H9 (cell line): ENCODE results near the gene ADI1. TPM values are rescaled to one million over a fixed set of nuclear protein-coding genes. Genes with fewer than 3 reads are reported as not detected.

Source experiments
- DNase-seq: peaks from one replicate; pipeline ENCODE4 v3.0.0-alpha.2; 2017
- H2AFZ ChIP-seq: one replicate; pipeline ENCODE4 v1.6.1; 2013; ENCODE audit warnings: mild to moderate bottlenecking, low read length, control low read depth, moderate library complexity
- H2AK5ac ChIP-seq: 2 replicates; pipeline ENCODE4 v1.6.1; 2013; ENCODE audit warnings: low read length, control low read depth, mixed read lengths; ENCODE audit not compliant: insufficient read length
- H2BK120ac ChIP-seq: one replicate; pipeline ENCODE4 v1.6.1; 2013; ENCODE audit warnings: low read depth, mild to moderate bottlenecking, low read length, control low read depth, inconsistent platforms; ENCODE audit not compliant: poor library complexity, severe bottlenecking
- H2BK12ac ChIP-seq: 2 replicates; pipeline ENCODE4 v1.6.1; 2013; ENCODE audit warnings: low read length, control low read depth, mixed read lengths, low read depth; ENCODE audit not compliant: insufficient read length
- H2BK15ac ChIP-seq: 2 replicates; pipeline ENCODE4 v1.6.1; 2013; ENCODE audit warnings: low read depth, low read length, control low read depth
- H2BK20ac ChIP-seq: one replicate; pipeline ENCODE4 v1.6.1; 2013; ENCODE audit warnings: low read depth, mild to moderate bottlenecking, low read length, control low read depth, inconsistent platforms; ENCODE audit not compliant: poor library complexity, severe bottlenecking
- H2BK5ac ChIP-seq: 2 replicates; pipeline ENCODE4 v1.6.1; 2013; ENCODE audit warnings: low read length, control low read depth, mixed read lengths; ENCODE audit not compliant: insufficient read length
- H3K14ac ChIP-seq: 2 replicates; pipeline ENCODE4 v1.6.1; 2013; ENCODE audit warnings: low read length, control low read depth; ENCODE audit not compliant: insufficient read depth
- H3K18ac ChIP-seq: 2 replicates; pipeline ENCODE4 v1.6.1; 2013; ENCODE audit warnings: low read depth, mild to moderate bottlenecking, mixed read lengths, low read length, control low read depth; ENCODE audit not compliant: insufficient read length
- H3K23ac ChIP-seq: 2 replicates; pipeline ENCODE4 v1.6.1; 2013; ENCODE audit warnings: low read length, control low read depth, mixed read lengths, low read depth; ENCODE audit not compliant: insufficient read length
- H3K23me2 ChIP-seq: 2 replicates; pipeline ENCODE4 v1.6.1; 2013; ENCODE audit warnings: low read depth, mild to moderate bottlenecking, mixed read lengths, low read length, control low read depth; ENCODE audit not compliant: insufficient read length, poor library complexity, severe bottlenecking
- H3K27ac ChIP-seq: 2 replicates; pipeline ENCODE4 v1.5.1; 2013; ENCODE audit warnings: low read length, control low read depth, mixed read lengths, low read depth; ENCODE audit not compliant: insufficient read length
- H3K27me3 ChIP-seq: 2 replicates; pipeline ENCODE4 v1.6.1; 2013; ENCODE audit warnings: low read length, control low read depth, inconsistent platforms; ENCODE audit not compliant: insufficient read depth
- H3K4ac ChIP-seq: 2 replicates; pipeline ENCODE4 v1.6.1; 2013; ENCODE audit warnings: low read depth, mild to moderate bottlenecking, control low read depth, inconsistent platforms, low read length, moderate library complexity
- H3K4me1 ChIP-seq: 2 replicates; pipeline ENCODE4 v1.6.1; 2013; ENCODE audit warnings: low read length, control low read depth, inconsistent platforms; ENCODE audit not compliant: insufficient read depth
- H3K4me2 ChIP-seq: 2 replicates; pipeline ENCODE4 v1.6.1; 2013; ENCODE audit warnings: low read length, control low read depth, mixed read lengths; ENCODE audit not compliant: insufficient read length, insufficient read depth
- H3K56ac ChIP-seq: 2 replicates; pipeline ENCODE4 v1.6.1; 2013; ENCODE audit warnings: low read depth, mild to moderate bottlenecking, mixed read lengths, low read length, control low read depth; ENCODE audit not compliant: insufficient read length
- H3K79me1 ChIP-seq: 2 replicates; pipeline ENCODE4 v1.6.1; 2013; ENCODE audit warnings: low read depth, mild to moderate bottlenecking, moderate library complexity, low read length, control low read depth, inconsistent platforms; ENCODE audit not compliant: insufficient read depth, poor library complexity, severe bottlenecking
- H3K79me2 ChIP-seq: 2 replicates; pipeline ENCODE4 v1.6.1; 2013; ENCODE audit warnings: low read length, control low read depth, inconsistent platforms; ENCODE audit not compliant: insufficient read depth
- H3K9ac ChIP-seq: 2 replicates; pipeline ENCODE4 v1.6.1; 2013; ENCODE audit warnings: low read length, control low read depth, mixed read lengths; ENCODE audit not compliant: insufficient read length; ENCODE audit errors: extremely low read depth
- H3K9me3 ChIP-seq: one replicate; pipeline ENCODE4 v1.6.1; 2013; ENCODE audit warnings: low read depth, low read length, inconsistent platforms; ENCODE audit not compliant: control insufficient read depth
- H3T11ph ChIP-seq: one replicate; pipeline ENCODE4 v1.6.1; 2013; ENCODE audit warnings: mild to moderate bottlenecking, low read length, control low read depth, inconsistent platforms
- H4K20me1 ChIP-seq: one replicate; pipeline ENCODE4 v1.6.1; 2013; ENCODE audit not compliant: control insufficient read depth, insufficient read length, insufficient read depth
- H4K5ac ChIP-seq: 2 replicates; pipeline ENCODE4 v1.6.1; 2013; ENCODE audit warnings: low read depth, mild to moderate bottlenecking, mixed read lengths, low read length, control low read depth; ENCODE audit not compliant: insufficient read length
- H4K8ac ChIP-seq: replicated peaks from 2 replicates; pipeline ENCODE4 v1.6.1; 2013; ENCODE audit warnings: low read length, control low read depth, mixed read lengths, low read depth; ENCODE audit not compliant: insufficient read length
- H4K91ac ChIP-seq: 2 replicates; pipeline ENCODE4 v1.6.1; 2013; ENCODE audit warnings: low read depth, mild to moderate bottlenecking, moderate library complexity, mixed read lengths, low read length, control low read depth; ENCODE audit not compliant: insufficient read length
- H3K27ac Mint-ChIP-seq, 3 experiments: 2 replicates in 2 of 3; 3 replicates in 1 of 3; pipeline ENCODE4 v1.8.0; 2020 to 2021; ENCODE audit warnings: mixed read lengths in 3 of 3, mild to moderate bottlenecking in 1 of 3, moderate library complexity in 1 of 3
- H3K27me3 Mint-ChIP-seq: 2 replicates; pipeline ENCODE4 v1.8.0; 2021; ENCODE audit warnings: low read depth, mild to moderate bottlenecking, moderate library complexity, mixed read lengths
- H3K36me3 Mint-ChIP-seq, 3 experiments: 2 replicates in 2 of 3; 3 replicates in 1 of 3; pipeline ENCODE4 v1.8.0; 2020 to 2021; ENCODE audit warnings: low read depth in 3 of 3, mixed read lengths in 3 of 3; ENCODE audit not compliant: insufficient read depth in 1 of 3
- H3K4me1 Mint-ChIP-seq, 2 experiments: 2 replicates each; pipeline ENCODE4 v1.8.0; 2020; ENCODE audit warnings: mixed read lengths in 2 of 2
- H3K4me3 Mint-ChIP-seq, 2 experiments: 2 replicates in 1 of 2; 3 replicates in 1 of 2; pipeline ENCODE4 v1.8.0; 2020 to 2021; ENCODE audit warnings: mild to moderate bottlenecking in 2 of 2, mixed read lengths in 2 of 2, moderate library complexity in 1 of 2
- H3K9me3 Mint-ChIP-seq, 2 experiments: 2 replicates in 1 of 2; 3 replicates in 1 of 2; pipeline ENCODE4 v1.8.0; 2020; ENCODE audit warnings: mild to moderate bottlenecking in 2 of 2, mixed read lengths in 2 of 2, moderate library complexity in 1 of 2
- WGBS: extraction: QIAGEN DNeasy Blood & Tissue Kit; methylation state at CpG from one replicate; pipeline ENCODE4 v1.1.7; 2013; ENCODE audit warnings: missing lambda C conversion rate, low lambda C conversion rate, mixed read lengths; ENCODE audit not compliant: insufficient read length; ENCODE audit errors: extremely low coverage; 5-methylcytosine and 5-hydroxymethylcytosine counted together
- total RNA-seq: library from RNA; stranded (reverse); gene quantifications from 2 replicates; pipeline ENCODE4 v1.2.1, GENCODE V29; 2021
- TF ChIP-seq, protein P1 (sequence below): fragments of 200-600 bp; sonication (generic); conservative IDR thresholded peaks from 3 replicates; pipeline ENCODE4 v1.8.0; 2021; ENCODE audit warnings: antibody characterized with exemption, mild to moderate bottlenecking

The ADI1 gene
- total RNA-seq, 1 experiment from 2014 or later, result 23.4 TPM

DNA sequence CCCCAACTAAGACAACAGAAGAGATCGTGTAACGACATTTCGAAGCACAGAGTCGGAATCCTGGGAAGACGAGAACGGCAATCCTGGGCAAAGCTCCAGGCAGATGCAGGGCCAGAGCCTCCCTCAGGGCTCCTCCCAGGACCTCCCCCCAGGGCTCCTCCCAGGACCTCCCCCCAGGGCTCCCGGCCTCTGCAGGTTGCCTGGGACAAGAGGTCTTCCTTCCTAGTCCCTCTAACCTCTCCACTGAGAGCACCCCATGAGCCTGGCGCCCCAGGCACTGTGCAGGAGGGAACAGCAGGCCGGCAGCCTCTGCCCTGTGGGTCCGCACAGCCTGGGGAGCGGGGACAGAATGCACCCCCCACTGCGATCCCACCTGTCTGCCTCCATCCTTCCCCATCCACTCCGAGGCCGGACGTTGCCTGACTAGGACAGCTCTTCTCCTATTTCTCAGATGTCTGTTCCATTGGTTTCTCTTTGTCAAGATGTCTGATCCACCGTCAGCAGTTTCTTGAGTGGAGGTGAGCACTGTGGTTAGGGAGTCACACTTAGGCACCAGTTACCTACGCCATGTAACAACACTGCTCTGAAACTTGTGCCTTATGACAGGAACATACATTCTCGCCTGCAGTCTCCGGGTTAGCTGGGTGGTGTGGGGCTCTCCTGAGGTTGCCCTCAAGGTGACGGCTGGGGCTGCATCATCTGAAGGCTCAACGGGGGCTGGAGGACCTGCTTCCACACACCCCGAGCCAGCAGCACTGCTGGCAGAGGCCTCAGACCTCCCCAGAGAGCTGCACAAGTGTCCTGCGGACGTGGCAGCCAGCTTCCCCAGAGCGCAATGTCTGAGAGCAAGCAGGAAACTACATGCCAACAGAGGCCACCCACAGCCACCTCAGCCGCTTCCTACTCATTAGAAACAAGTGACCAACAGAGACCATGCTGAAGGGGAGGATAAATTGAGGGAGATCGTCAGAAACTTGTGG lies 28.9 kb downstream of the ADI1 start:
- no CpG with 5 or more reads among the region's 27 CpGs for WGBS
- no peaks in the 10 kb centered on the region for H3K4me1 ChIP-seq
- no peak overlapping the region for H3K4me3 Mint-ChIP-seq
- H3K27ac ChIP-seq, result no peak overlapping the region
- H3K23me2 ChIP-seq, result no peaks in the 10 kb centered on the region
- no peak overlapping the region for H3K23ac ChIP-seq
- no peak overlapping the region for H4K5ac ChIP-seq
- peaks cover 17 to 28% of the 10 kb centered on the region in 2 experiments for H3K4me1 Mint-ChIP-seq
- no peaks in the 10 kb centered on the region for H3K9me3 ChIP-seq
- H3K27ac Mint-ChIP-seq, result peak overlapping the region in 2 of 3 experiments; percentile 57 to 68; a peak in 2 of 7 replicates
- H4K20me1 ChIP-seq, result no peaks in the 10 kb centered on the region
- no peak overlapping the region for H4K8ac ChIP-seq
- H3K79me2 ChIP-seq, result no peaks in the 10 kb centered on the region
- H2BK12ac ChIP-seq, result no peak overlapping the region
- H2AK5ac ChIP-seq, result no peak overlapping the region
- peaks cover 9 to 19% (median 13%) of the 10 kb centered on the region in 3 experiments for H3K36me3 Mint-ChIP-seq
- no peak overlapping the region for H3T11ph ChIP-seq
- TF ChIP-seq, protein P1, sequence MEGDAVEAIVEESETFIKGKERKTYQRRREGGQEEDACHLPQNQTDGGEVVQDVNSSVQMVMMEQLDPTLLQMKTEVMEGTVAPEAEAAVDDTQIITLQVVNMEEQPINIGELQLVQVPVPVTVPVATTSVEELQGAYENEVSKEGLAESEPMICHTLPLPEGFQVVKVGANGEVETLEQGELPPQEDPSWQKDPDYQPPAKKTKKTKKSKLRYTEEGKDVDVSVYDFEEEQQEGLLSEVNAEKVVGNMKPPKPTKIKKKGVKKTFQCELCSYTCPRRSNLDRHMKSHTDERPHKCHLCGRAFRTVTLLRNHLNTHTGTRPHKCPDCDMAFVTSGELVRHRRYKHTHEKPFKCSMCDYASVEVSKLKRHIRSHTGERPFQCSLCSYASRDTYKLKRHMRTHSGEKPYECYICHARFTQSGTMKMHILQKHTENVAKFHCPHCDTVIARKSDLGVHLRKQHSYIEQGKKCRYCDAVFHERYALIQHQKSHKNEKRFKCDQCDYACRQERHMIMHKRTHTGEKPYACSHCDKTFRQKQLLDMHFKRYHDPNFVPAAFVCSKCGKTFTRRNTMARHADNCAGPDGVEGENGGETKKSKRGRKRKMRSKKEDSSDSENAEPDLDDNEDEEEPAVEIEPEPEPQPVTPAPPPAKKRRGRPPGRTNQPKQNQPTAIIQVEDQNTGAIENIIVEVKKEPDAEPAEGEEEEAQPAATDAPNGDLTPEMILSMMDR, result no peak
- no peaks in the 10 kb centered on the region for H3K27me3 ChIP-seq
- H3K56ac ChIP-seq, result no peak overlapping the region
- no peak overlapping the region for H3K4ac ChIP-seq
- no peak overlapping the region for H3K9ac ChIP-seq
- H3K14ac ChIP-seq, result no peak overlapping the region
- H3K4me2 ChIP-seq, result no peak overlapping the region
- no peak overlapping the region for H2AFZ ChIP-seq
- DNase-seq, result peak; percentile 28
- no peak overlapping the region for H3K18ac ChIP-seq
- H2BK20ac ChIP-seq, result no peak overlapping the region
- H2BK120ac ChIP-seq, result no peak overlapping the region
- no peaks in the 10 kb centered on the region for H3K27me3 Mint-ChIP-seq
- H4K91ac ChIP-seq, result no peak overlapping the region
- no peak overlapping the region for H2BK5ac ChIP-seq
- H2BK15ac ChIP-seq, result no peak overlapping the region
- H3K9me3 Mint-ChIP-seq, result peaks cover 3 to 8% of the 10 kb centered on the region in 2 experiments; a peak in 2 of 5 replicates
- H3K79me1 ChIP-seq, result no peaks in the 10 kb centered on the region
